Measurements from ENCODE around the gene SMIM1. TPM values are rescaled to one million over a fixed set of nuclear protein-coding genes. Genes with fewer than 3 reads are reported as not detected.

Gene SMIM1
- total RNA-seq, 1 donor from 2014 or later = 13.0 TPM

Other genes starting within 250 kb of the SMIM1 start
- 7.0 TPM for gene MEGF6, start 161.2 kb upstream of the SMIM1 start, total RNA-seq
- gene TPRG1L, start 147.7 kb upstream of the SMIM1 start, total RNA-seq = 46.1 TPM
- 14.6 TPM for gene WRAP73, start 122.6 kb upstream of the SMIM1 start, total RNA-seq
- 0.14 TPM for gene TP73, start 120.2 kb upstream of the SMIM1 start, total RNA-seq
- not detected for gene CCDC27, start 20.3 kb upstream of the SMIM1 start, total RNA-seq
- 54.5 TPM for gene LRRC47, start 23.7 kb downstream of the SMIM1 start, total RNA-seq
- 34.1 TPM for gene CEP104, start 84.5 kb downstream of the SMIM1 start, total RNA-seq
- gene DFFB, start 84.7 kb downstream of the SMIM1 start, total RNA-seq = 3.3 TPM
- gene C1orf174, start 127.5 kb downstream of the SMIM1 start, total RNA-seq = 14.1 TPM